BJ (cell line): ENCODE results near the gene TBXAS1. TPM values are rescaled to one million over a fixed set of nuclear protein-coding genes. Genes with fewer than 3 reads are reported as not detected.

Experiments
- CTCF ChIA-PET: fragments of 350-600 bp; formaldehyde crosslinking; extraction: SDS; loops from one replicate; lab custom pipeline; 2021; ENCODE audit warnings: antibody characterized with exemption, inconsistent platforms; lab: Yijun Ruan, JAX
- POLR2A ChIA-PET: fragments of 300-600 bp; sonication (Branson Sonifier 250); formaldehyde crosslinking; extraction: SDS; loops from one replicate; lab custom pipeline; 2021; ENCODE audit warnings: antibody characterized with exemption; lab: Charles Lee
- DNase-seq: peaks from one replicate; pipeline ENCODE4 v3.0.0-alpha.2; 2011; ENCODE audit warnings: low read depth
- H3K27me3 ChIP-seq: 2 replicates; pipeline ENCODE4 v1.6.0; 2011; ENCODE audit warnings: low read length; ENCODE audit not compliant: control insufficient read depth, insufficient read depth
- H3K36me3 ChIP-seq: 2 replicates; pipeline ENCODE4 v1.5.1; 2011; ENCODE audit warnings: low read length; ENCODE audit not compliant: control insufficient read depth, insufficient read depth
- H3K4me3 ChIP-seq: 2 replicates; pipeline ENCODE4 v1.5.1; 2011; ENCODE audit warnings: low read depth, mild to moderate bottlenecking, control low read depth, low read length
- polyA plus RNA-seq: library from polyadenylated mRNA; depleted of rRNA; stranded (reverse); fragments of >200 nt; gene quantifications from 2 replicates; pipeline ENCODE4 v1.2.3, GENCODE V29; 2011
- TF ChIP-seq, protein P1 (sequence below): IDR thresholded peaks from 2 replicates; pipeline ENCODE4 v1.5.1; 2011; ENCODE audit warnings: low read depth, mild to moderate bottlenecking, control low read depth, inconsistent platforms, low read length, moderate library complexity; ENCODE audit not compliant: insufficient read depth

Gene TBXAS1
- polyA plus RNA-seq, 1 experiment = 0.16 TPM

DNA sequence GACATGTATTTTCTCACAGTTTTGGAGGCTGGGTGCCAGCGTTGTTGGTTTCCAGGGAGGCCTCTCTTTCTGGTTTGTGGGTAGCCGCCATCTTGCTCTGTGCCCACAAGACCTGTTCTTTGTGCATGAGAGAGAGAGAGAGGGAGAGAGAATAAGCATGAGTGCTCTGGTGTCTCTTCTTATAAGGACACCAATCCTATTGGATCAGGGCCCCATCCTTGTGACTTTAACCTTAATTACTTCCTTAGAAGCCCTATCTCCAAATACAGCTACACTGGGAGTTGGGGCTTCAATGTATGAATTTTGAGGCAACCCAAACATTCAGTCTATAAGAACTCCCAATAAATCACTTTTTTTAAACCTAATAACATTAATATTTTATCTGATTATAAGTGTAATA, 119.1 kb downstream of the TBXAS1 start:
- H3K27me3 ChIP-seq = 0 out of 2 replicates have a peak, but pooled peaks cover 3% of the 10 kb centered on the region
- ChIA-PET CTCF (no interaction called here), POLR2A (no interaction called here)
- DNase-seq = no peak
- H3K36me3 ChIP-seq = no peaks in the 10 kb centered on the region
- TF ChIP-seq, protein P1, sequence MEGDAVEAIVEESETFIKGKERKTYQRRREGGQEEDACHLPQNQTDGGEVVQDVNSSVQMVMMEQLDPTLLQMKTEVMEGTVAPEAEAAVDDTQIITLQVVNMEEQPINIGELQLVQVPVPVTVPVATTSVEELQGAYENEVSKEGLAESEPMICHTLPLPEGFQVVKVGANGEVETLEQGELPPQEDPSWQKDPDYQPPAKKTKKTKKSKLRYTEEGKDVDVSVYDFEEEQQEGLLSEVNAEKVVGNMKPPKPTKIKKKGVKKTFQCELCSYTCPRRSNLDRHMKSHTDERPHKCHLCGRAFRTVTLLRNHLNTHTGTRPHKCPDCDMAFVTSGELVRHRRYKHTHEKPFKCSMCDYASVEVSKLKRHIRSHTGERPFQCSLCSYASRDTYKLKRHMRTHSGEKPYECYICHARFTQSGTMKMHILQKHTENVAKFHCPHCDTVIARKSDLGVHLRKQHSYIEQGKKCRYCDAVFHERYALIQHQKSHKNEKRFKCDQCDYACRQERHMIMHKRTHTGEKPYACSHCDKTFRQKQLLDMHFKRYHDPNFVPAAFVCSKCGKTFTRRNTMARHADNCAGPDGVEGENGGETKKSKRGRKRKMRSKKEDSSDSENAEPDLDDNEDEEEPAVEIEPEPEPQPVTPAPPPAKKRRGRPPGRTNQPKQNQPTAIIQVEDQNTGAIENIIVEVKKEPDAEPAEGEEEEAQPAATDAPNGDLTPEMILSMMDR = no peak
- no peak overlapping the region for H3K4me3 ChIP-seq

GRCh38 chr7:139948587-139949335, 119.7 kb downstream of the TBXAS1 start:
- no peak for DNase-seq
- TF ChIP-seq, protein P1 = no peak
- ChIA-PET CTCF (no interaction called here), POLR2A (no interaction called here)
- Histone ChIP-seq H3K27me3 (0 out of 2 replicates have a peak, but pooled peaks cover 3% of the 10 kb centered on the region), H3K36me3 (no peaks in the 10 kb centered on the region), H3K4me3 (no peak overlapping the region)

GRCh38 chr7:139949629-139950028, 120.6 kb downstream of the TBXAS1 start:
- TF ChIP-seq, protein P1 = no peak
- ChIA-PET CTCF (no interaction called here), POLR2A (no interaction called here)
- no peak for DNase-seq
- Histone ChIP-seq H3K27me3 (no peaks in the 10 kb centered on the region), H3K36me3 (no peaks in the 10 kb centered on the region), H3K4me3 (no peak overlapping the region)

DNA sequence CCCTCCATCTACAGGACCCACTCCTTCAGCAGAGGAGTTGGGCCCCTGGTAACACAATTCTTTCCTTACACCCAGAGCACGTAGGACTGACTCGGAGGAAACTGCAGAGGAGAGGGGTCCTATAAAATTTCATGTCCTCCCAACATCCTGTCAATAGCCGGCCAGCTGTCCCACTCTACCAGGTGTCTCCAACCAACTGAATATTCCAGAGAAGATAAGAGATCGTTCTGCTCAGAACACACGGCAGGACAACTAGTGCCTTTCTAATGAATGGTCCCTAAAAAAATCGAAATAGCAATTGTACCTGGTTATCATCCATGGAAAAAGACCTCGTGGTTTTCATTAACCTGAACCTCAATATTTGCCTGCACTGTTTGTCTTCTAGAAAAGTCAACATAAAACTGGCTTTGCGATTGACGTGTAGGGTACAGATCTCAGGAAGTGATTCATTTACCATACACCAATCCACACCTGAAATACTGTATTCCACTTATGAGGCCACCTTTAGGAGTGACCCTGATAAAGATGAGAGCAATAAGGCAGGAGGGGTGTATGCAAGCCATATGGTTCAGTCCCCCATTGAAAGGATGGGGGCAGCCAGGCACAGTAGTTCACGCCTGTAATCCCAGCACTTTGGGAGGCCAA, 121.9 kb downstream of the TBXAS1 start:
- DNase-seq = no peak
- TF ChIP-seq, protein P1 = no peak
- Histone ChIP-seq H3K4me3 (no peak overlapping the region), H3K27me3 (no peaks in the 10 kb centered on the region), H3K36me3 (no peaks in the 10 kb centered on the region)
- ChIA-PET POLR2A (no interaction called here), CTCF (no interaction called here)

DNA sequence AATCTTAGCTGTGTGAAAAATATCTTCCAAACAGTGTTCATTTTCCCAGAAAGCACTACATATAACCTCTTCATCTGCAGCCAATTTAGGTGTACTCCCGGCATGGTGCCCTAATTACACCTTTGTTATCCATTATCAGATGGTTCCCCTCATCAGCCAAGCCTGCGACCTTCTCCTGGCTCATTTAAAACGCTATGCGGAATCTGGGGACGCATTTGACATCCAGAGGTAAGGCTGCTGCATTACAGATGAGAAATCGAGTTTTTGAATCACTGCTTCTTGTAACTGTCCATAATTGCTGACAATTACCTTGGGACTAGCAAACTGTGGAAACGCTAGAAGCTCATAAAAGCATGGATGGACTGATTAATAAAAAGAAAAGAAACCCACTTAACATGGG, 124.2 kb downstream of the TBXAS1 start:
- POLR2A ChIA-PET = no interaction called here
- Histone ChIP-seq H3K4me3 (no peak overlapping the region), H3K27me3 (0 out of 2 replicates have a peak, but pooled peaks cover 3% of the 10 kb centered on the region), H3K36me3 (no peaks in the 10 kb centered on the region)
- DNase-seq = no peak
- CTCF ChIA-PET = interaction anchor here (0.9 kb wide), 1 partner anchor 16 kb away, joined by 4 read pairs; no protein-coding TSS in a partner anchor
- TF ChIP-seq, protein P1 = no peak
